Lower leg skin (tissue), 3 donors: ENCODE measurements around the gene PIGQ.

Experiments
- POLR2A ChIP-seq, 2 donors: fragments of 450-650 bp; IDR thresholded peaks; one replicate each; pipeline ENCODE4 v1.6.1; 2016 to 2017; ENCODE audit warnings: antibody characterized with exemption in 2 of 2, mild to moderate bottlenecking in 1 of 2, moderate library complexity in 1 of 2
- TF ChIP-seq, protein P1 (sequence below), 3 donors: fragments of 450-650 bp; IDR thresholded peaks; one replicate each; pipeline ENCODE4 v1.5.1; 2016; ENCODE audit warnings: antibody characterized with exemption in 3 of 3, mild to moderate bottlenecking in 3 of 3, moderate library complexity in 2 of 3

DNA sequence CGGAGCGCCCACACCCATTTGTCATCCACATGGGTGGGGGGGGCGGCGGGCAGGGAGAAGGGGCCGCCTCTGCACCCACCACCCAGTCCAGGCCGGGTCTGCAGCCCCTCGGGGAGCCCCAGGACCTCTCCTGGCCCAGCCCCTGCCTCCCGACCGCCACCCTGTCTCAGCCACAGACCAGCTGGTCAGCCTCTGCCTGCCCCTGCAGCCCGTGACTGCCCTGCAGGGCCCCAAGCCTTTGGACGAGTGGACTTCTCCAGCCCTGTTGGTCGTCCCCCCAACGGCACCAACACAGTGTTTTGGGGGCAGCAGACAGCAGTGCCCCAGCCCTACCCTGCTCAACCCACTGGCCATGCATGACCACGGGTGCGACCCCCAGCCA, 8.4 kb upstream of the PIGQ start:
- no peak for TF ChIP-seq POLR2A (IDR thresholded peaks at IDR 0.05)
- TF ChIP-seq, protein P1, sequence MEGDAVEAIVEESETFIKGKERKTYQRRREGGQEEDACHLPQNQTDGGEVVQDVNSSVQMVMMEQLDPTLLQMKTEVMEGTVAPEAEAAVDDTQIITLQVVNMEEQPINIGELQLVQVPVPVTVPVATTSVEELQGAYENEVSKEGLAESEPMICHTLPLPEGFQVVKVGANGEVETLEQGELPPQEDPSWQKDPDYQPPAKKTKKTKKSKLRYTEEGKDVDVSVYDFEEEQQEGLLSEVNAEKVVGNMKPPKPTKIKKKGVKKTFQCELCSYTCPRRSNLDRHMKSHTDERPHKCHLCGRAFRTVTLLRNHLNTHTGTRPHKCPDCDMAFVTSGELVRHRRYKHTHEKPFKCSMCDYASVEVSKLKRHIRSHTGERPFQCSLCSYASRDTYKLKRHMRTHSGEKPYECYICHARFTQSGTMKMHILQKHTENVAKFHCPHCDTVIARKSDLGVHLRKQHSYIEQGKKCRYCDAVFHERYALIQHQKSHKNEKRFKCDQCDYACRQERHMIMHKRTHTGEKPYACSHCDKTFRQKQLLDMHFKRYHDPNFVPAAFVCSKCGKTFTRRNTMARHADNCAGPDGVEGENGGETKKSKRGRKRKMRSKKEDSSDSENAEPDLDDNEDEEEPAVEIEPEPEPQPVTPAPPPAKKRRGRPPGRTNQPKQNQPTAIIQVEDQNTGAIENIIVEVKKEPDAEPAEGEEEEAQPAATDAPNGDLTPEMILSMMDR (IDR thresholded peaks at IDR 0.05), result no peak
